K562 (cell line): ENCODE results near the gene FAM83F. TPM values are rescaled to one million over a fixed set of nuclear protein-coding genes. Genes with fewer than 3 reads are reported as not detected.

Experiments used
- ATF7 ChIP-seq: fragments of 450-650 bp; IDR thresholded peaks from 2 replicates; pipeline ENCODE4 v1.7.1; 2014; ENCODE audit warnings: mild to moderate bottlenecking, moderate library complexity
- HLTF ChIP-seq: fragments of 450-650 bp; IDR thresholded peaks from 2 replicates; pipeline ENCODE4 v1.6.1; 2016
- KLF1 ChIP-seq: fragments of 450-650 bp; IDR thresholded peaks from 2 replicates; pipeline ENCODE4 v1.6.1; 2016; ENCODE audit warnings: missing genetic modification characterization, missing compliant biosample characterization
- MGA ChIP-seq: fragments of 450-650 bp; IDR thresholded peaks from 2 replicates; pipeline ENCODE4 v1.6.1; 2016; ENCODE audit warnings: mild to moderate bottlenecking, moderate library complexity
- RBM15 ChIP-seq: fragments of 200-400 bp; formaldehyde crosslinking; IDR thresholded peaks from 2 replicates; pipeline ENCODE4 v1.6.1; 2018; ENCODE audit warnings: mild to moderate bottlenecking, low read length, moderate library complexity; ENCODE audit not compliant: insufficient read depth
- TRIM28 ChIP-seq: fragments of 450-650 bp; IDR thresholded peaks from 2 replicates; pipeline ENCODE4 v1.6.1; 2017
- polyA plus RNA-seq, 8 experiments: library from polyadenylated mRNA; depleted of rRNA in 4 of 8; stranded (reverse) in 5 of 8; unstranded in 3 of 8; fragments of >200 nt; fragmentation: Nextera tagmentation in 2 of 8; fragmentation: Illumina TruSeq in 1 of 8; extraction: Ambion mirVana in 2 of 8; extraction: Trizol in 1 of 8; gene quantifications; 2 replicates each; pipeline versions ENCODE4 v1.2.1 to v1.2.3, GENCODE V29; 2011 to 2014; ENCODE audit warnings: inconsistent platforms in 1 of 8, missing spikeins in 1 of 8
- total RNA-seq, 7 experiments: library from RNA; depleted of rRNA in 6 of 7; stranded (reverse); fragments of >200 nt in 6 of 7; fragmentation: Illumina TruSeq in 2 of 7; extraction: Trizol in 2 of 7; gene quantifications; 2 replicates each; pipeline versions ENCODE4 v1.2.1 to v1.2.3, GENCODE V29; 2011 to 2021; ENCODE audit warnings: low replicate concordance in 1 of 7
- TF ChIP-seq, protein P1 (sequence below): sonication (generic); formaldehyde crosslinking; IDR thresholded peaks from 2 replicates; pipeline ENCODE4 v1.8.1; 2023; ENCODE audit warnings: mild to moderate bottlenecking, missing genetic modification reagents

Gene FAM83F
- total and polyA plus RNA-seq, 9 of the 15 experiments (the other 6 are each of a cell fraction or from before 2014, with no cell fraction given): under 0.01 to 0.13 (median 0.04) TPM; not detected in 1

DNA sequence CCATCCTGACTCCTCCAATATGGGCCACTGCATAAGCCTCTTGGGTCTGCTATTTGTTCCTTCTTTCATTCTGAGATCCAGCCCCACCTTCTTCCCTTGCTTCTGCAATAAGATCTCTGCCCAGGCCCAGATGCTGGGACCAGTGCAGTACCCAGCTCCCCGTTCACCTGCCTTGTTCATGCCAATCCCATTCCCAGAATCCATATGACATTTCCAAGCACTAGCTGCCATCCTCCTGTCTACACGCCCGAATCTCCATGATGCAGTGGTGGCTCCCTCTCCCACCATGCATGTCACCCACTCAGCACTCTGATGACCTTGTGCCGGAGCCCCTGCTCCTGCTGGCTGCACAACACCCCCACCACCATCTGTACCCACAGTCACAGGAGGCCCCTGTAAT lies 11.4 kb upstream of the FAM83F start (continued):
- no peak for TF ChIP-seq ATF7
- TF ChIP-seq, protein P1, sequence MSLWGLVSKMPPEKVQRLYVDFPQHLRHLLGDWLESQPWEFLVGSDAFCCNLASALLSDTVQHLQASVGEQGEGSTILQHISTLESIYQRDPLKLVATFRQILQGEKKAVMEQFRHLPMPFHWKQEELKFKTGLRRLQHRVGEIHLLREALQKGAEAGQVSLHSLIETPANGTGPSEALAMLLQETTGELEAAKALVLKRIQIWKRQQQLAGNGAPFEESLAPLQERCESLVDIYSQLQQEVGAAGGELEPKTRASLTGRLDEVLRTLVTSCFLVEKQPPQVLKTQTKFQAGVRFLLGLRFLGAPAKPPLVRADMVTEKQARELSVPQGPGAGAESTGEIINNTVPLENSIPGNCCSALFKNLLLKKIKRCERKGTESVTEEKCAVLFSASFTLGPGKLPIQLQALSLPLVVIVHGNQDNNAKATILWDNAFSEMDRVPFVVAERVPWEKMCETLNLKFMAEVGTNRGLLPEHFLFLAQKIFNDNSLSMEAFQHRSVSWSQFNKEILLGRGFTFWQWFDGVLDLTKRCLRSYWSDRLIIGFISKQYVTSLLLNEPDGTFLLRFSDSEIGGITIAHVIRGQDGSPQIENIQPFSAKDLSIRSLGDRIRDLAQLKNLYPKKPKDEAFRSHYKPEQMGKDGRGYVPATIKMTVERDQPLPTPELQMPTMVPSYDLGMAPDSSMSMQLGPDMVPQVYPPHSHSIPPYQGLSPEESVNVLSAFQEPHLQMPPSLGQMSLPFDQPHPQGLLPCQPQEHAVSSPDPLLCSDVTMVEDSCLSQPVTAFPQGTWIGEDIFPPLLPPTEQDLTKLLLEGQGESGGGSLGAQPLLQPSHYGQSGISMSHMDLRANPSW: no peak
- TF ChIP-seq TRIM28: no peak
- TF ChIP-seq KLF1 (tag): no peak
- no peak for TF ChIP-seq RBM15
- TF ChIP-seq MGA: no peak
- TF ChIP-seq HLTF: no peak
